ENCODE measurements around the gene PTPRR. TPM values are rescaled to one million over a fixed set of nuclear protein-coding genes. Genes with fewer than 3 reads are reported as not detected.

PTPRR gene
- total and polyA plus RNA-seq, 2 donors (not counting 3 experiments of a cell fraction or from before 2014, with no cell fraction given) = 0.46 to 1.1 TPM

DNA sequence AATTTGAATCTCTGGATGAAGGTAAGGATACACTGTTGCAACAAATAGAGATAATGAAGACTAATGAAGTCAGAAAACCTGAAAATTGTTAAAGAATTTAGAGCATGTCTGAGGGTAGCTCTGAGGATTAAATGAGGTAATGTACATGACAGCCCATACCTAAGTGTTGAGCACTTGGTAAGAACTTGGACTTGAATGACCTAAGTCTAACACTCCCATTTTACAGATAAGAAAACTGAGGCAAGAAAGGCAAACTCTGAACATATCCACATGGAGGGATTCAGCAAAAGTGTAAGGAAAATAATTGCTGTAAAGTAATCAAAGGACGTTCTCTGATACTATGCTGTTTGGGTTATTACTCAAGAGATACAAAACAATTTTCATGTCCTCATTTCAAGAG lies 312.4 kb downstream of the PTPRR start:
- H3K9me1 ChIP-seq (replicated peaks; ENCODE audit: control insufficient read depth, extremely low read depth, insufficient read depth, low read length) = no peaks in the 10 kb centered on the region
- no peak overlapping the region for H2AFZ ChIP-seq (ENCODE audit: low read depth, low read length)
- dilution Hi-C loops (cut with MboI; ENCODE audit: extremely low pct_ligation_motif_present, low sequenced_read_pairs) (loop anchor here (25.0 kb wide), 1 partner anchor 104 kb away; no protein-coding TSS in a partner anchor), intact Hi-C loops (cut with micrococcal nuclease) (no loop called here)
- peaks cover 5 to 18% of the 10 kb centered on the region in 2 experiments for H3K36me3 ChIP-seq (ENCODE audit: control insufficient read depth in 2 of 2, extremely low read depth in 1 of 2, insufficient read depth in 2 of 2, low read length in 2 of 2)
- H3K27ac ChIP-seq (ENCODE audit: insufficient read depth, low read depth, low read length) = no peak overlapping the region
- H3K4me3 ChIP-seq (replicated peaks in 1 of 3; ENCODE audit: insufficient read depth in 1 of 3, low read depth in 1 of 3, low read length in 3 of 3) = peak overlapping the region in 2 of 3 experiments; percentile 33 to 49
- DNase-seq (ENCODE audit: low read depth, low spot score) (no peak), FAIRE-seq (no peak)
- peak overlapping the region; percentile 57 for H3K4me2 ChIP-seq (ENCODE audit: insufficient read depth, low read length)
- no peaks in the 10 kb centered on the region for H3K9me3 ChIP-seq (replicated peaks; ENCODE audit: control insufficient read depth, insufficient read depth, low read length)
- no peak overlapping the region for H3K9ac ChIP-seq (replicated peaks; ENCODE audit: extremely low read depth, insufficient read depth, low read length)
- no peak for TF ChIP-seq EZH2 (IDR thresholded peaks at IDR 0.05; ENCODE audit: borderline replicate concordance, low read depth, low read length, severe bottlenecking)
- no peak for TF ChIP-seq MAX (IDR thresholded peaks at IDR 0.05; ENCODE audit: insufficient read depth, insufficient read length)
- TF ChIP-seq JUN (IDR thresholded peaks at IDR 0.05; ENCODE audit: borderline replicate concordance, insufficient read depth, insufficient read length, low read depth) = no peak
- TF ChIP-seq GATA2 (IDR thresholded peaks at IDR 0.05; ENCODE audit: insufficient read depth, insufficient read length, low read depth, low read length) = no peak
- no peak for TF ChIP-seq POLR2A (IDR thresholded peaks at IDR 0.05; ENCODE audit: low read depth, low read length)
- TF ChIP-seq POLR2AphosphoS5 (IDR thresholded peaks at IDR 0.05; ENCODE audit: insufficient read depth, low read depth, low read length) = no peak
- TF ChIP-seq MYC (IDR thresholded peaks at IDR 0.05; ENCODE audit: low read depth, low read length) = no peak
- no peak for TF ChIP-seq CTCF (IDR thresholded peaks at IDR 0.05; ENCODE audit: extremely low read depth in 1 of 2, insufficient read depth in 1 of 2, low read depth in 1 of 2, low read length in 2 of 2)
- TF ChIP-seq FOS (IDR thresholded peaks at IDR 0.05; ENCODE audit: borderline replicate concordance, insufficient read depth, low read length) = no peak
- no peaks in the 10 kb centered on the region for H3K27me3 ChIP-seq (ENCODE audit: control insufficient read depth in 2 of 2, insufficient read depth in 2 of 2, low read length in 2 of 2)
- CTCF ChIA-PET = interaction anchor here (1.1 to 3.4 kb wide), 3 partner anchors 10 to 111 kb away, joined by 3 to 26 read pairs (median 4); no protein-coding TSS in a partner anchor
- H3K79me2 ChIP-seq (ENCODE audit: control insufficient read depth, insufficient read depth, low read length) = peaks cover 70% of the 10 kb centered on the region
- no peaks in the 10 kb centered on the region for H4K20me1 ChIP-seq (replicated peaks; ENCODE audit: control insufficient read depth, extremely low read depth, insufficient read depth, low read length)
- BruUV-seq (replicated peaks) = TSS peak; percentile 10
- peaks cover 74% of the 10 kb centered on the region for H3K4me1 ChIP-seq (ENCODE audit: control insufficient read depth, extremely low read depth, insufficient read depth, low read length)
- POLR2A ChIA-PET = no interaction called here
